Esophagus squamous epithelium (tissue), 4 donors: ENCODE results near the gene FKBP14.

Experiments
- CTCF ChIP-seq, 6 experiments: fragments of 450-650 bp in 4 of 6; fragments of 200-600 bp in 2 of 6; sonication (generic) in 2 of 6; IDR thresholded peaks; one replicate each; pipeline ENCODE4 v1.5.1; 2016 to 2019; ENCODE audit warnings: antibody characterized with exemption in 6 of 6, mild to moderate bottlenecking in 4 of 6, moderate library complexity in 4 of 6
- POLR2A ChIP-seq, 4 donors: fragments of 450-650 bp; IDR thresholded peaks; one replicate each; pipeline ENCODE4 v1.6.1; 2017; ENCODE audit warnings: antibody characterized with exemption in 4 of 4, mild to moderate bottlenecking in 4 of 4, moderate library complexity in 3 of 4

- TF ChIP-seq CTCF (IDR thresholded peaks at IDR 0.05) (no peak), POLR2A (IDR thresholded peaks at IDR 0.05) (no peak)
These were observed 57.7 kb downstream of the FKBP14 start for GRCh38 chr7:29968683-29969395.
